Stomach smooth muscle (tissue), 2 donors: ENCODE results near the gene BPIFB6.

Source experiments
- H3K27ac ChIP-seq: one replicate; pipeline ENCODE4 v1.7.0; 2013; ENCODE audit warnings: mild to moderate bottlenecking, low read length, inconsistent platforms
- H3K27me3 ChIP-seq, 2 donors: one replicate each; pipeline ENCODE4 v1.7.0; 2013; ENCODE audit warnings: low read length in 2 of 2; ENCODE audit not compliant: insufficient read depth in 2 of 2, control insufficient read depth in 1 of 2
- H3K36me3 ChIP-seq, 2 donors: one replicate each; pipeline ENCODE4 v1.7.0; 2013; ENCODE audit warnings: low read length in 2 of 2; ENCODE audit not compliant: control insufficient read depth in 2 of 2, insufficient read depth in 2 of 2
- H3K4me1 ChIP-seq: one replicate; pipeline ENCODE4 v1.7.0; 2013; ENCODE audit warnings: low read length; ENCODE audit not compliant: control insufficient read depth, insufficient read depth
- H3K4me3 ChIP-seq, 2 donors: one replicate each; pipeline ENCODE4 v1.7.0; 2013; ENCODE audit warnings: low read length in 2 of 2
- H3K9ac ChIP-seq, 2 donors: one replicate each; pipeline ENCODE4 v1.7.0; 2013; ENCODE audit warnings: low read length in 2 of 2, mild to moderate bottlenecking in 1 of 2
- H3K9me3 ChIP-seq, 2 donors: one replicate each; pipeline ENCODE4 v1.7.0; 2013; ENCODE audit warnings: low read length in 2 of 2; ENCODE audit not compliant: control insufficient read depth in 2 of 2
- donor health status: healthy.
- donor health status: Pancreatic carcinoma.

Gene BPIFB6

DNA sequence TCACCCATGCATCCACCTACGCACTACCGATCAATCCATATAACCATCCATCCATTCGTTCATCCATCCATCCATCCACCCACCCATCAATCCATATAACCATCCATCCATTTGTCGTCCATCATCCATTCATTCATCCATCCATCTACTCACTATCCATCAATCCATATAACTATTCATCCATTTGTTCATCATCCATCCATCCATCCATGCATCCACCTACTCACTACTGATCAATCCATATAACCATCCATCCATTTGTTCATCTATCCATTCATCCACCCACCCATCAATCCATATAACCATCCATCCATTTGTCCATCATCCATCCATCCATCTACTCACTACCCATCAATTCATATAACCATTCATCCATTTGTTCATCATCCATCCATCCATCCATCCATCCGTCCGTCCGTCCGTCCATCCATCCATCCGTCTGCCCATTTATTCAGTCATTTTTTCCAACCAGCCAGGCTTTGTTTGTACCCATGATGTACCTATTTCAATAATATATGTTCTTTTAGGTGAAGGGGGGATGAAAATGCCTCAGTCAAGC is 6.1 kb upstream of the BPIFB6 start:
- Histone ChIP-seq H3K36me3 (no peaks in the 10 kb centered on the region), H3K9ac (no peak overlapping the region)

DNA sequence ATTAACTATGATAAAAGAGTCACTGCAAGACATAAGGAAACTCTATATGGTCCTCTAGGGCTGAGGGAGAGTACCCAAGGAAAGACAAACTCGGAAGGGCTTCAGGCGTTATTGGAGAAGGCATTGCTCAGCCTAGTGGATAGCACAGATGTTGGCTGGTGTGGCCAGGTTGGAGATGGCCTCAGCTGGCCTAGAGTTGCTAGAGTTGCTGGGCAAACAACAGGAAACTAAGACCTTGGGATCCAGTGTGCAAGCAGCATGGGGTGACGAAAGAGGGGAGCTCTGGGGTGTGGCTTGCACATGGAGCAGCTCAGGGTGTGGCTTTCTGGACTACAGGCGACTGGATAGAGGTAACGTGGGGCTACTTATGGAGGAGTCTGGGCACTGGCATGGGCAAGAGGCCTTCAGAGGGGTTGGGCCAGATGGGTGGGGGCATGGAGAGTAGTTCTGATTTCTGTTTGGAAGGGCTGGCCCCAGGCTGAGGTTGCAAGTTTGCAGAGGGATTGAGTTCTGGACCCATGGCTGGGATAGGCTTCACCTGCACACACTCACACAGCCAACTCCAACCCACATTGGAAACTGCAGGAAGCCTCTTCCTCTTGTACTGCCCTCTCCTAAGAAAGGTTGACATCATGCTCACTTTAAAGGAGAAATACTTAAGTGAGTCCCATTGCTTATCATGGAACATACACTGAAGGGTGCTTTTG is 5.2 kb upstream of the BPIFB6 start:
- Histone ChIP-seq H3K27ac (no peak overlapping the region), H3K27me3 (no peaks in the 10 kb centered on the region), H3K9me3 (no peaks in the 10 kb centered on the region), H3K4me3 (no peak overlapping the region), H3K9ac (no peak overlapping the region), H3K4me1 (no peaks in the 10 kb centered on the region), H3K36me3 (no peaks in the 10 kb centered on the region)

More for the DNA sequence above, 6.1 kb upstream of the BPIFB6 start:
- Histone ChIP-seq H3K9me3 (no peaks in the 10 kb centered on the region), H3K4me1 (no peaks in the 10 kb centered on the region), H3K27ac (no peak overlapping the region), H3K27me3 (no peaks in the 10 kb centered on the region), H3K4me3 (no peak overlapping the region)

DNA sequence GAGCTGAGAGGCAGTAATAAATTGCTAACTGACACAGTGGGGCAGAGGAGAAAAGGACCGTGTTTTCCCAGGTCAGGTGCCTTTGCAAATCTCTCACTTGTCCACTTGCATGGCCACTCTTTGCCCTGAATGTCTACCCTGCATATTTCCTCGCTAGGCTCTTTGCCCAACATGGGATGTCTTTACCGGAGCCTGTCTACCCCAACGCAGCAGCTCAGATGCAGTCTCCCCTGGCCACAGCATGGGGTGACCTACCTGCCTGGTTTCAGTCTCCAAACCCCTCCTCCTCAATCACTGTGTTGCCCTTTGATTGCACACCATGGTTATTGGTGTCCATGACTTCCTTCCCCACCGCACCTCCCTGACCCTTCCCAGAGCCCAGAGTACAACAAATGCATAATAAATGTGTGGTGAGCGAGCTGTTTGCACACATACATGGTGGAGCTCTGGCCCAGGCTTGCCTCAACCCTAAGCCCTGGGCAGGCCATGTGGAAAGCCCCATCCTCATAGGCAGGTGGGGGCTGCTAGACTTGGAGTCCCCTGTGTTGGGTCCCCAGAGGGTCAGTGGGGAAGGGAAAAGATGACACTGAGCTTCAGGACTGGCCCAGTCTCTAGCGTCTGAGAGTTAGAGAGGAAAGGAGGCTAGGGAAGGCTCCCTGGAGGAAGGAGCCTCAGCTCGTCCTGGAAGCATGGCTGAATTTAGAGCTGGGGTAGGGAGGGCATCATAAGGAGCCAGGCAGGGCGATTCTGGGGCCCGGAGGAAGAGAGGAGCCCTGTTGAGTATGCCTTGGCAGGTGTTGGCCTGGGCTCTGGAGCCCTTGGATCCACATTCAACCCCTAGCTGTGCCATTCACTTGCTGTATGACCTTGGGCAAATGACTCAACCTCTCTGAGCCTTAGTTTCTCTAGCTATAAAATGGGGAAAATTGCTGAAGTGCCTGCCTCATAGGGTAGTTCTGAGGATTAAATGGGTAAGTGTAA is 4.4 kb upstream of the BPIFB6 start:
- Histone ChIP-seq H3K36me3 (no peaks in the 10 kb centered on the region), H3K27me3 (peaks cover 0 to 2% of the 10 kb centered on the region in 2 donors)

DNA sequence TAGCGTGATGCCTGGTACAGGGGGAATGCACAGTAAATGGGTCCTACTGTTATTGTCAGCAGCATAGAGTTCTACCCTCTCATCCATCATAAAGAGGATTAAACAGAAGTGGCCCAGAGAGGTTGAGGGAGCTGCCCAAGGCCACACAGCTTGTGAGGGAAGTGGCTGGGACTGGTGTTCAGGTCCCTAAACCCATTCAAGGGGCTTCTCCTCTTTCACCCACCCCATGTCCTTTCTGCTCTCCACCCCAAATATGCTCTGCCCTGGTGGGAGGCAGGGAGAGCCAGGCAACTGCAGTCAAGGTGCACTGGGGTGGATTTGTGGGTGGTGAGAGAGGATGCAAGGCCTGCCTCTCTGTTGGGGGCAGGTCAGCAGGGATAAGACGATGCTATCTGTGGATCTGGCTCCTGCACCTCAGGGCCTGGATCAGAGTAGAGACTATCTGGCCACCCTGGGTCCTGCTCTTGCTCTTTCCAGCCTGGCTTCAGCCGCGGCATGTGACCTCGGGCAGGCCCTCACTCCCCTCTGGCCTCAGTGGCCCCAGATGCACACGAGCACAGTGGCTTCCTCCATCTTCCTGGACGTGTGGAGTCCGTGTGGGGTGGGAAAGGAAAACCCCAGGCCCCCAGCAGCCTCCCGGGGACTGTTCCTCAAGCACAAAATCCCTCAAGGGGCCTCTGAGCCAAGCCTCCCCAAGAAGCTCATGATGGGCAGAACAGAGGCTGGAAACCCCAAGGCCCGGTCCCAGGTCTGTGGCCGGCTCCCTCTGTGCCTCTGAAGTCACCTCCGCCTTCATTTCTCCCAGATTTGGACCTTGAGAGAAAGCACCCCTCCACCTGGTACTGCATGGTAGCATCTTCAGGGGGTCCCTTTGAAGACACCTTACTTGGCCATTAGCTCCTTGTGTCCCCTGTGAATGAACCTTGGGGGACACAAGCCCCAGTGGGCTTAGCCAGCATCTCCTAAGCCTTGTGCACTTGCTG is 3.4 kb upstream of the BPIFB6 start:
- Histone ChIP-seq H3K4me3 (no peak overlapping the region), H3K9ac (no peak overlapping the region), H3K9me3 (no peaks in the 10 kb centered on the region), H3K36me3 (no peaks in the 10 kb centered on the region), H3K27ac (no peak overlapping the region), H3K27me3 (peaks cover 0 to 2% of the 10 kb centered on the region in 2 donors), H3K4me1 (no peaks in the 10 kb centered on the region)

More for the DNA sequence above, 4.4 kb upstream of the BPIFB6 start:
- no peak overlapping the region for H3K27ac ChIP-seq
- H3K4me1 ChIP-seq, result no peaks in the 10 kb centered on the region
- no peaks in the 10 kb centered on the region for H3K9me3 ChIP-seq
- no peak overlapping the region for H3K4me3 ChIP-seq
- no peak overlapping the region for H3K9ac ChIP-seq

DNA sequence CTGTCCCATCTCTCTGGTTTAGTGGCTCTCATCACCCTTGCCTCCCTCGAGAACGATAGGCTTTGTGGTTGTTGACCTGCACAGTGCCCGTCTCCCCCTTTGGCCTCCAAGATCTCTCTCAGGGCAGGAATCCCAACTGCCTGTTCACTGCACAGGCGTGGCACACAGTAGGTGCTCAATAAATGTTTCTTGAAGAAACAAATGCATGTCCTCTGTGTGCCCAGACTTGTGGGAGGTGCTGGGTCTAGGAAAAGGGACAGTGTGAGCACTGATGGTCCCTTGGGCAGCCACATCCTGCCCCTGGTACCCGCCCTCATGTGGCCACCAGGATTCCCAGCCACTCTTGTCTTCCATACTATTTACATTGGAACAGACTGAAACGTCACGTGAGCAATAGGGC is 2.6 kb upstream of the BPIFB6 start:
- H3K27me3 ChIP-seq, result peaks cover 0 to 2% of the 10 kb centered on the region in 2 donors
- no peak overlapping the region for H3K4me3 ChIP-seq
- H3K27ac ChIP-seq, result no peak overlapping the region
- no peaks in the 10 kb centered on the region for H3K36me3 ChIP-seq
- peaks cover 2 to 5% of the 10 kb centered on the region in 2 donors for H3K9me3 ChIP-seq
- H3K9ac ChIP-seq, result no peak overlapping the region
- no peaks in the 10 kb centered on the region for H3K4me1 ChIP-seq

DNA sequence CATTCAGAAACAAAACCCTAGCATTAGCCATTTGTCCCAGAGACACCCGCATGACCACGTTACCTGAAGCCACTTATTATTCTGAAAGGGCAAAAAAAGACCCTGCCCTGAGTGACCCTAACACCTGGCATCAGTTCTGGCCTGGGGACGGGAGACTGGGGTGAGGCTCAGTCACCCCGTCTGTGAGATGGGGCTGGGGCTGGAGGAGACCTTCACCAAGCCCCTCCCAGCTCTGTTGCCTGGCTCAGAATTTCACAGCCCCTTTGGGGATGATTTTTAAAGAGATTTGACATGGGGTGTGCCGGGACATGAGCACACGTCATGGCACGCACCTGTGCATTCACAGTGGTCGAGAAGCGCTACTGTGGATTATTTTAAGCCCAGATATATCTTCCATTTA is 1.4 kb upstream of the BPIFB6 start:
- no peak overlapping the region for H3K9ac ChIP-seq
- no peak overlapping the region for H3K27ac ChIP-seq
- no peaks in the 10 kb centered on the region for H3K36me3 ChIP-seq
- H3K27me3 ChIP-seq, result peaks cover 0 to 2% of the 10 kb centered on the region in 2 donors
- no peaks in the 10 kb centered on the region for H3K4me1 ChIP-seq
- H3K9me3 ChIP-seq, result peaks cover 2 to 5% of the 10 kb centered on the region in 2 donors
- H3K4me3 ChIP-seq, result no peak overlapping the region

DNA sequence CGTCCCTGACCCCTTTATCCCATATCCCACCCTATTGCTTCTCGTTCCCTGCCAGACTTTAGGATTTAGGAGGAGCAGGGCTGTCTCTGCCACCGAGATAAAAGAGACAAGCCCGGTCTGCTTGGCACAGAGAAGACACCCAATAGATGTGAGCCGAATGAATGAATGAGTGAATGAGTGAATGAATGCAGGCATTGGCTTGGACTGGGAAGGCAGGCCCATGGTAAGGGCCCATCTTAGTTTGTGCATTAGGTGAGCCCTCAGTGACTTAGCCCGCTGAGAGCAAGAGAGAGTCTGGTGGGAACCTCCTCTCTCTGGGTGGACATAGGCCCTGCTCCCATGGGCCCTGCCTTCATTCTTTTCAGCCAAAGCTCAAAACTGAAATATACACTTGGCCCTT is 879 bp upstream of the BPIFB6 start:
- no peaks in the 10 kb centered on the region for H3K36me3 ChIP-seq
- H3K4me1 ChIP-seq, result no peaks in the 10 kb centered on the region
- no peak overlapping the region for H3K4me3 ChIP-seq
- H3K9me3 ChIP-seq, result peaks cover 2 to 5% of the 10 kb centered on the region in 2 donors
- no peak overlapping the region for H3K27ac ChIP-seq
- peaks cover 0 to 2% of the 10 kb centered on the region in 2 donors for H3K27me3 ChIP-seq
- no peak overlapping the region for H3K9ac ChIP-seq

DNA sequence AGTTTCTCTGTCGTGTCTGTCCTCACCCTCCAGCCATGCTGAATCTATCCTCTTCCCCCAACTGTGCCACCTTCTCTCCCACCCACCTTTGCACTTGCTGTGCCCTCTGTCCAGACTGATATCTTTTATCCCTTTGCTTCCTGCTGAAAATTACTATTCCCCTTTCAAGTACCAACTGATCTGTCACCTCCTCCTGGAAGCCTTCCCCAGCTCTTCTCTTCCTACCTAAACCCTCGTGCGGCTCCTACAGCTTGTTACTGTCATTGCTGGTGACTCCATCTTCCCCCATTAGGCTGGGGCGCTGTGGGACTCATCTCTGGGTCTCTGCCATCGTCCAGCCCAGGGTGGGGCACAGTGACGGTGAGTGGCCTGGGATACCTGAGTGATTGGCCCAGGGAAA is 1.1 kb downstream of the BPIFB6 start:
- Histone ChIP-seq H3K27ac (no peak overlapping the region), H3K27me3 (peaks cover 0 to 2% of the 10 kb centered on the region in 2 donors), H3K9ac (no peak overlapping the region), H3K36me3 (no peaks in the 10 kb centered on the region), H3K9me3 (peaks cover 2 to 5% of the 10 kb centered on the region in 2 donors), H3K4me1 (no peaks in the 10 kb centered on the region), H3K4me3 (no peak overlapping the region)

DNA sequence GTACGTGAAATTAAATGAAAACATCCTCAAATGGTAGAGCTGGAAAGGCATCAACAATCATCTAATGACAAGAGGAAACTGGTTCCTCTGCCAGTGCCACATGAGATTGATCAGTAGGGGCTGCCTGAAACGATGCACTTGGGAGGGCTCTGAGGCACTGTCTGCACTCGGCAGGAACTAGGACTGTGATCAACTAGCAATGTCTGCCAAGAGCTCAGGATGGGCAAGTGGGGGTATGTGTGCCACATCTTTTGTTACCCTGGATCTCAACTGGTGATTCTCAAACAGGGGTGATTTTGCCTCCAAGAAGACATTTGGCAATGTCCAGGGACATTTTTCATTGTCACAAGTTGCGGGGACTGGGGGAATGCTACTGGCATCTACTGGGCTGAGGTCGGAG is 1.9 kb downstream of the BPIFB6 start:
- Histone ChIP-seq H3K36me3 (no peaks in the 10 kb centered on the region), H3K4me1 (no peaks in the 10 kb centered on the region)

DNA sequence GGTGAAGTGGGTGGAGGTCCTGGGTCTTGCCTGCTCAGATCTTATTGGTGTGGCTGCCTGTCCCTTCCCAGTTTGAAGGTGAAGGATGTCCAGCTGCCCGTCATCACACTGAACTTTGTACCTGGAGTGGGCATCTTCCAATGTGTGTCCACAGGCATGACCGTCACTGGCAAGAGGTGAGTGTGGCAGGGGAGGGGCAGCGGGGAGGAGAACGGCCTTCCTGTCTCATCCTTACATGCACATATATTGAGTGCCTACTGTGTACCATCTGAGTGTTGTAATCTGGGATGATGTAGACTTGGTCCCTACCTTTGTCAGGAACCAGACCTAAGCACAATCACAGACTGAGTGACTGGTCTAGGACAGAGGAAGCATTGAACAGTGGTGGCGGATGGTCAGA is 2.7 kb downstream of the BPIFB6 start:
- H3K9ac ChIP-seq, result no peak overlapping the region
- no peaks in the 10 kb centered on the region for H3K36me3 ChIP-seq
- peaks cover 2 to 5% of the 10 kb centered on the region in 2 donors for H3K9me3 ChIP-seq
- peaks cover 0 to 2% of the 10 kb centered on the region in 2 donors for H3K27me3 ChIP-seq
- H3K4me1 ChIP-seq, result no peaks in the 10 kb centered on the region
- no peak overlapping the region for H3K27ac ChIP-seq
- H3K4me3 ChIP-seq, result no peak overlapping the region

More for the DNA sequence above, 1.9 kb downstream of the BPIFB6 start:
- Histone ChIP-seq H3K4me3 (no peak overlapping the region), H3K27ac (no peak overlapping the region), H3K27me3 (peaks cover 0 to 2% of the 10 kb centered on the region in 2 donors), H3K9me3 (peaks cover 2 to 5% of the 10 kb centered on the region in 2 donors), H3K9ac (no peak overlapping the region)
